ENCODE measurements around the gene GOLGA1. TPM values are rescaled to one million over a fixed set of nuclear protein-coding genes. Genes with fewer than 3 reads are reported as not detected.

The GOLGA1 gene
- total RNA-seq, 1 experiment from 2014 or later = 18.9 TPM

DNA sequence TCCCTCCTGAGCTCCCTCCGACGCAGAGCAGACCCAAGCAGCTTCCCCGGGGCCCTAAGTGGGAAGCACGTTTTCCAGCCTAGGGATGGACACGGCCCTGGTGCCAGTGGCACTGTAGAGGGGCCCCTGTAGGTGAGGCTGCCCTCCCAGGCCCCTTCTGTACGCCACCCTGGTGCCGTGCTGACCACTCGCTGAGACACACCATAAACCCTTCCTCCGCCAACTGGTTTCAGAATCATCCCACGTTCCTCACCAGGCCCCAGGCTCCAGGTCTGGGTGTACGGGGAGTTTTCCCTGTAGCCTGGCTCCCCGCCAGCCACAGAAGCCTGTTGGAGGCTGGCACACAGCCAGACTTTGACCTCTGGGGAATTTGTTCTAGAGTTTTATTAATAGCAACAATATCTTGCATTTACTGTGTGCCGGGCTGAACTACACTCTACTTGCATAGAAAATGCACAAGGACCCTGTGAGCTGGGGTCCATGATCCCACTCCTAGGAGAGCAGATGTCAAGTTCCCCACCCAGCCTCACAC lies 105.8 kb downstream of the GOLGA1 start:
- H3K4me1 Mint-ChIP-seq (ENCODE audit: low read depth, unreplicated experiment) = no peaks in the 10 kb centered on the region
- H3K9me3 Mint-ChIP-seq (ENCODE audit: unreplicated experiment) = no peaks in the 10 kb centered on the region
- no peaks in the 10 kb centered on the region for H3K27me3 Mint-ChIP-seq (ENCODE audit: insufficient read depth, unreplicated experiment)
- TF ChIP-seq, protein P1, sequence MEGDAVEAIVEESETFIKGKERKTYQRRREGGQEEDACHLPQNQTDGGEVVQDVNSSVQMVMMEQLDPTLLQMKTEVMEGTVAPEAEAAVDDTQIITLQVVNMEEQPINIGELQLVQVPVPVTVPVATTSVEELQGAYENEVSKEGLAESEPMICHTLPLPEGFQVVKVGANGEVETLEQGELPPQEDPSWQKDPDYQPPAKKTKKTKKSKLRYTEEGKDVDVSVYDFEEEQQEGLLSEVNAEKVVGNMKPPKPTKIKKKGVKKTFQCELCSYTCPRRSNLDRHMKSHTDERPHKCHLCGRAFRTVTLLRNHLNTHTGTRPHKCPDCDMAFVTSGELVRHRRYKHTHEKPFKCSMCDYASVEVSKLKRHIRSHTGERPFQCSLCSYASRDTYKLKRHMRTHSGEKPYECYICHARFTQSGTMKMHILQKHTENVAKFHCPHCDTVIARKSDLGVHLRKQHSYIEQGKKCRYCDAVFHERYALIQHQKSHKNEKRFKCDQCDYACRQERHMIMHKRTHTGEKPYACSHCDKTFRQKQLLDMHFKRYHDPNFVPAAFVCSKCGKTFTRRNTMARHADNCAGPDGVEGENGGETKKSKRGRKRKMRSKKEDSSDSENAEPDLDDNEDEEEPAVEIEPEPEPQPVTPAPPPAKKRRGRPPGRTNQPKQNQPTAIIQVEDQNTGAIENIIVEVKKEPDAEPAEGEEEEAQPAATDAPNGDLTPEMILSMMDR (IDR thresholded peaks at IDR 0.05; ENCODE audit: insufficient read depth in 1 of 2, low read depth in 1 of 2, low read length in 1 of 2, severe bottlenecking in 1 of 2, unreplicated experiment in 1 of 2) = no peak
- CTCF ChIA-PET = interaction anchor here (1.2 kb wide), 1 partner anchor 18 kb away, joined by 8 read pairs; the partner anchor contains the start of gene WDR38
- H3K36me3 ChIP-seq (ENCODE audit: control insufficient read depth, insufficient read depth, low read length) = no peaks in the 10 kb centered on the region
- H3K4me3 ChIP-seq (ENCODE audit: low read depth, low read length) = no peak overlapping the region
- POLR2A ChIA-PET = no interaction called here
- H3K36me3 Mint-ChIP-seq (ENCODE audit: insufficient read depth, unreplicated experiment) = no peaks in the 10 kb centered on the region
- intact Hi-C loops (cut with micrococcal nuclease; ENCODE audit: unreplicated experiment) = no loop called here
- H3K4me3 Mint-ChIP-seq (ENCODE audit: unreplicated experiment) = no peak overlapping the region
- peaks cover 8% of the 10 kb centered on the region; the same call in 1 of the 2 replicates for H3K4me1 ChIP-seq
- no TSS peak for BruUV-seq (replicated peaks)
- DNase-seq = no peak
- H3K27me3 ChIP-seq (replicated peaks; ENCODE audit: control insufficient read depth, insufficient read depth, low read length) = no peaks in the 10 kb centered on the region
- no peak overlapping the region for H3K27ac Mint-ChIP-seq (ENCODE audit: unreplicated experiment)
- no peaks in the 10 kb centered on the region for H3K9me3 ChIP-seq

DNA sequence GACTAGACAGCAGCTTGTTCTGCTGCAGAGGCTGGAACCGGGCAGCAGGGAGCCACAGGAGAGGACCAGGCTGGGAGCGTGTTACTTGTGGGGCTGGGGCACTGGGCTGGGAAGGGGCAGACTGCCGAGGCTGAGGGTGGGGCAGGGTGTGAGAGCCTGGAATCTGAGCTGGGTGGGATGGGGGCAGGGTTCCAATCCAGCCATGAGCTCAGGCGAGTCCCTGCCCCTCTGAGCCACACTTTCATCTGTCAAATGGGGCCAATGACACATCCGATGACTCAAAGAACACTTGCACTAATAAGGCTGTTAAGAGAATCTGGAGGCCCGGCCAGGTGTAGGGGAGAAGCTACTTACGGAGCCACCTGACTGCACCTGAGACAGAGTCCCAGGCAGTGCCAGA lies 106.3 kb downstream of the GOLGA1 start:
- H3K27me3 Mint-ChIP-seq (ENCODE audit: insufficient read depth, unreplicated experiment) = no peaks in the 10 kb centered on the region
- intact Hi-C loops (cut with micrococcal nuclease; ENCODE audit: unreplicated experiment) = no loop called here
- Histone ChIP-seq H3K36me3 (ENCODE audit: control insufficient read depth, insufficient read depth, low read length) (no peaks in the 10 kb centered on the region), H3K27me3 (replicated peaks; ENCODE audit: control insufficient read depth, insufficient read depth, low read length) (no peaks in the 10 kb centered on the region), H3K4me1 (peaks cover 8% of the 10 kb centered on the region; the same call in 1 of the 2 replicates), H3K4me3 (ENCODE audit: low read depth, low read length) (no peak overlapping the region), H3K9me3 (no peaks in the 10 kb centered on the region)
- no peak for DNase-seq
- H3K4me3 Mint-ChIP-seq (ENCODE audit: unreplicated experiment) = no peak overlapping the region
- BruUV-seq (replicated peaks) = no TSS peak
- H3K27ac Mint-ChIP-seq (ENCODE audit: unreplicated experiment) = no peak overlapping the region
- TF ChIP-seq, protein P1 (IDR thresholded peaks at IDR 0.05; ENCODE audit: insufficient read depth in 1 of 2, low read depth in 1 of 2, low read length in 1 of 2, severe bottlenecking in 1 of 2, unreplicated experiment in 1 of 2) = no peak
- no peaks in the 10 kb centered on the region for H3K9me3 Mint-ChIP-seq (ENCODE audit: unreplicated experiment)
- H3K4me1 Mint-ChIP-seq (ENCODE audit: low read depth, unreplicated experiment) = no peaks in the 10 kb centered on the region
- ChIA-PET CTCF (interaction anchor here (1.2 kb wide), 1 partner anchor 18 kb away, joined by 8 read pairs; the partner anchor contains the start of gene WDR38), POLR2A (no interaction called here)
- no peaks in the 10 kb centered on the region for H3K36me3 Mint-ChIP-seq (ENCODE audit: insufficient read depth, unreplicated experiment)

DNA sequence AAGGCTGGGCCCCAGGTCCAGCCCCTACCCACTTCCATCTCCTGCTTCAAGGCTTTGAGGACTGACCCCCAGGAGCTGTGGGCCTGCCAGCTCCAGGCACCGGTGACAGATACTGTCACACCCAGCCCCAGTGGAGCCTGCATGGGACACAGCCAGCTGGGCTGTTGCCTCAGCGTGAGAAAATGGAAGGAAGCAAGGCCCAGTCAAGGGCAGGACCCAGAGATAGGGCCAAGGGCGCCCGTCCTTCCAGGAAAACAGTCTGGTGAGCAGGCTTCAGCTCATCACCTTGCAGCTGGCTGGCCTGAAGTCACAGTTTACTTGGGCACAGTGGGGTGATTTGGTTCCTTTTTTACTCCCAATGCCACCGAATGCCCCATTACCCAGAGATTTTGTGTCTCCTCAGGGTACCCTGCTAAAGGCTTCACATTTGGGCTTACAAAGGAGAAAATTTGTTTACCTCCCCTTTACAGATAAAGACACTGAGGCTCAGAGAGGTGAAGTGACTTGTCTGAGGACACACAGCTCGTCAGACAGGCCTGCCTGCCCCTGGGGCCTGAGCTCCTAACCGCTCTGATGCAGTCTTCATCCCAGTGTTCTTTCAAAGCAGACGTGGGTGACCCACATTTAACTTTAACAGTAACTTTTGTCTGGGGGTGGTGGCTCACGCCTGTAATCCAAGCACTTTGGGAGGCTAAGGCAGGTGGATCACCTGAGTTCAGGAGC lies 109.1 kb downstream of the GOLGA1 start:
- TF ChIP-seq, protein P1 (IDR thresholded peaks at IDR 0.05; ENCODE audit: insufficient read depth in 1 of 2, low read depth in 1 of 2, low read length in 1 of 2, severe bottlenecking in 1 of 2, unreplicated experiment in 1 of 2) = no peak
- H3K27ac Mint-ChIP-seq (ENCODE audit: unreplicated experiment) = no peak overlapping the region
- no peaks in the 10 kb centered on the region for H3K36me3 Mint-ChIP-seq (ENCODE audit: insufficient read depth, unreplicated experiment)
- H3K4me3 Mint-ChIP-seq (ENCODE audit: unreplicated experiment) = no peak overlapping the region
- DNase-seq = no peak
- no peaks in the 10 kb centered on the region for H3K9me3 ChIP-seq
- H3K9me3 Mint-ChIP-seq (ENCODE audit: unreplicated experiment) = no peaks in the 10 kb centered on the region
- H3K36me3 ChIP-seq (ENCODE audit: control insufficient read depth, insufficient read depth, low read length) = no peaks in the 10 kb centered on the region
- no peaks in the 10 kb centered on the region for H3K27me3 ChIP-seq (replicated peaks; ENCODE audit: control insufficient read depth, insufficient read depth, low read length)
- ChIA-PET POLR2A (no interaction called here), CTCF (no interaction called here)
- no peaks in the 10 kb centered on the region for H3K27me3 Mint-ChIP-seq (ENCODE audit: insufficient read depth, unreplicated experiment)
- H3K4me1 Mint-ChIP-seq (ENCODE audit: low read depth, unreplicated experiment) = no peaks in the 10 kb centered on the region
- peaks cover 8% of the 10 kb centered on the region; the same call in 1 of the 2 replicates for H3K4me1 ChIP-seq
- no TSS peak for BruUV-seq (replicated peaks)
- intact Hi-C loops (cut with micrococcal nuclease; ENCODE audit: unreplicated experiment) = no loop called here
- H3K4me3 ChIP-seq (ENCODE audit: low read depth, low read length) = no peak overlapping the region

All from Caco-2 (cell line).